ENCODE measurements around the gene LETMD1.

- TF ChIP-seq CTCF (conservative IDR thresholded peaks at IDR 0.05; ENCODE audit: low read depth, low read length): no peak
- TF ChIP-seq EZH2 (IDR thresholded peaks at IDR 0.05; ENCODE audit: low read length, unreplicated experiment): no peak
- TF ChIP-seq EZH2phosphoT487 (IDR thresholded peaks at IDR 0.05; ENCODE audit: borderline replicate concordance, low read length): no peak
Measured at GRCh38 chr12:51081421-51081820, 33.3 kb downstream of the LETMD1 start.

Measured in PC-3 (cell line).